Astrocyte of the hippocampus (primary cell): ENCODE data around the gene DDX39A.
"Not testable (repeated sequence)": the region's sequence is repeated elsewhere in the genome, so short reads cannot be mapped to it uniquely, and the experiment has no call there.

Source experiments
- DNase-seq: peaks from one replicate; pipeline ENCODE4 v3.0.0; 2011; ENCODE audit warnings: low read depth, low spot score

The DDX39A gene

DNA sequence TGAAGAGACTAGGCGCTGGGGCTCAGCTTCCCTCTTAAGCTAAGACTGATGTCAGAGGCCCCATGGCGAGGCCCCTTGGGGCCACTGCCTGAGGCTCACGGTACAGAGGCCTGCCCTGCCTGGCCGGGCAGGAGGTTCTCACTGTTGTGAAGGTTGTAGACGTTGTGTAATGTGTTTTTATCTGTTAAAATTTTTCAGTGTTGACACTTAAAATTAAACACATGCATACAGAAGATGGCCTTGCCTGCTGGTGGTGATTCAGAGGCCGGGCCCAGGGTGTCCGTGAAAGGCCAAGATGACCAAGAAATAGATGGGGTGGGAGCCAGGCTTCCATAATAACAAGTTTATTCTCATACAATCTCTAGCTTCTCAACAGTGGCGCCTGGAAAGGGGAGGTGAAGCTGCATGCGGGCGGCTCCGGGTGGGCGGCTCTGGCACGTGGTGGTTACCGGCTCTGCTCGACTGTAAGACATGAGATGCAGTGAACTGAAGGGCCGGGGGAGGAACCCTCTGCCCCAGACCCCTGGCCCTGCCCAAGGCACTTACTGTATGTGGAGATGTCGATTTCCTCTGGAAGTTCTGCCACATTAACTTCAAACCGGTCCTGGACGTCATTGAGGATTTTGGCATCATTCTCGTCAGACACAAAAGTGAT lies 10.5 kb downstream of the DDX39A start:
- DNase-seq = no peak

DNA sequence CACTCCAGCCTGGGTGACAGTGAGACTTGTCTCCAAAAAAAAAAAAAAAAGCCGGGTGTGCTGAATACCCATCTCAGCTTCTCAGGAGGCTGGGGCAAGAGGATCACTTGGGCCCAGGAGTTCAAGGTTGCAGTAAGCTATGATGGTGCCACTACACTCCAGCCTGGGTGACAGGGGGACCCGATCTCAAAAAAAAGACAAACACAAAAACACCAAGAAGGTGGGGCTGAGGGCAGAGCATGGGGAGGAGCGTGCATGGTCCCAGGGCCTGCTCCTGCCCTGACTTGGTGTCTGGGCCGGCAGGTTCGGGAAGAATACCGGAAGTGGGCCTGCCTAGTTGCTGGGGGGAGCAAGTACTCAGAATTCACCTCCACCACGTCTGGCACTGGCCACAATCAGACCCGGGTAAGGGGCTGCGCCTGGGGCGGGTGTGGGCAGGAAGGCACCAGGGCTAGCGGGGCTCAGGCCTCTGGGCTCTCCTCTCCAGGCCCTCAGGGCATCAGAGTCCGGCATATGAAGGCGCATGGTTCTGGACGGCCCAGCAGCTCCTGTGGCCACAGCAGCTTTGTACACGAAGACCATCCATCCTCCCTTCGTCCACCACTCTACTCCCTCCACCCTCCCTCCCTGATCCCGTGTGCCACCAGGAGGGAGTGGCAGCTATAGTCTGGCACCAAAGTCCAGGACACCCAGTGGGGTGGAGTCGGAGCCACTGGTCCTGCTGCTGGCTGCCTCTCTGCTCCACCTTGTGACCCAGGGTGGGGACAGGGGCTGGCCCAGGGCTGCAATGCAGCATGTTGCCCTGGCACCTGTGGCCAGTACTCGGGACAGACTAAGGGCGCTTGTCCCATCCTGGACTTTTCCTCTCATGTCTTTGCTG lies 11.3 kb downstream of the DDX39A start:
- no peak for DNase-seq

DNA sequence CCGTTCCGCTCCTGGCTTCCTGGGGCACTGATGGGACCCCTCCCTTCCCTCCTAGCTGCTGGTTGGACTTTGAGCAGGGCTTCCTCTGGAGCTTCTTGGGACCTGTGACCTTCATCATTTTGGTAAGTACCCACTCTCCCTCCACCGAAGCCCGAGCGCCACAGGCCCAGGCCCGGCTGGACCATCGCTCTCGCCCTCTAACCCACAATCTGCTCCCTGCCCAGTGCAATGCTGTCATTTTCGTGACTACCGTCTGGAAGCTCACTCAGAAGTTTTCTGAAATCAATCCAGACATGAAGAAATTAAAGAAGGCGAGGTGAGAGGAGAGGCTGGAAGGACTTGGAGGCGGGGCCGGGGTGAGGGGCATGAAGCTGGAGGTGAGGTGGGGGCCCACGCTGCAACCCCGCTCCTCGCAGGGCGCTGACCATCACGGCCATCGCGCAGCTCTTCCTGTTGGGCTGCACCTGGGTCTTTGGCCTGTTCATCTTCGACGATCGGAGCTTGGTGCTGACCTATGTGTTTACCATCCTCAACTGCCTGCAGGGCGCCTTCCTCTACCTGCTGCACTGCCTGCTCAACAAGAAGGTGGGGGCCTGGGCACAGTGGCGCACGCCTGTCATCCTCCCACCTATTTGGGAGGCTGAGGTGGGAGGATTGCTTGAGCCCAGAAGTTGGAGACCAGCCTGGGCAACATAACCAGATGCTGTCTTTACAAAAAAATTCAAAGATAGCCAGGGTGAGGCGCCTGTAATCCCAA lies 12.3 kb downstream of the DDX39A start:
- no peak for DNase-seq

DNA sequence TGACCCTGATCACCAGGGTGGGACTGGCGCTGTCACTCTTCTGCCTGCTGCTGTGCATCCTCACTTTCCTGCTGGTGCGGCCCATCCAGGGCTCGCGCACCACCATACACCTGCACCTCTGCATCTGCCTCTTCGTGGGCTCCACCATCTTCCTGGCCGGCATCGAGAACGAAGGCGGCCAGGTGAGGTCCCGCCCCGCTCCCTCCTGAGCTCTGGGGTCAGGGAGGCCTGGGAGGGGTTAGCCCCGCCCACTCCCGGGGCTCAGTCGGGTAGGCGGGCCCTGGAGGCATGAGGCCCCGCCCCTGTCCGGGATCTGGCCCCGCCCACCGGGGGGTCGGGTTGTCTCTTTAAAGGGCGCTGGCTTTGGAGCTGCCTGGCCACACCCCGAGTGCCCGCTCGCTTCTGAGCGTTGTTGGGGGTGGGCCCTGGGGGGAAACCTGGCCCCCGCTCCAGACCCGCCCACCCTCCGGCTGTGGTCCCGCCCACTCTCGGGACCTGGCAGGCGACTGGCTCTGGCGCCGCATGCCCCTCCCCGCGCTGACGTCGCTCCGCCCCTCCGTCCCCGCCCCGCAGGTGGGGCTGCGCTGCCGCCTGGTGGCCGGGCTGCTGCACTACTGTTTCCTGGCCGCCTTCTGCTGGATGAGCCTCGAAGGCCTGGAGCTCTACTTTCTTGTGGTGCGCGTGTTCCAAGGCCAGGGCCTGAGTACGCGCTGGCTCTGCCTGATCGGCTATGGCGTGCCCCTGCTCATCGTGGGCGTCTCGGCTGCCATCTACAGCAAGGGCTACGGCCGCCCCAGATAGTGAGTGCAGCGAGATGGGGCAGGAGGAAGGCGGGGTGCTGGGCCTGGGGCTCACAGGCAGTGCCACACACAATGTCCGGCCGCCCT lies 13.1 kb downstream of the DDX39A start:
- DNase-seq = peak; percentile 96

DNA sequence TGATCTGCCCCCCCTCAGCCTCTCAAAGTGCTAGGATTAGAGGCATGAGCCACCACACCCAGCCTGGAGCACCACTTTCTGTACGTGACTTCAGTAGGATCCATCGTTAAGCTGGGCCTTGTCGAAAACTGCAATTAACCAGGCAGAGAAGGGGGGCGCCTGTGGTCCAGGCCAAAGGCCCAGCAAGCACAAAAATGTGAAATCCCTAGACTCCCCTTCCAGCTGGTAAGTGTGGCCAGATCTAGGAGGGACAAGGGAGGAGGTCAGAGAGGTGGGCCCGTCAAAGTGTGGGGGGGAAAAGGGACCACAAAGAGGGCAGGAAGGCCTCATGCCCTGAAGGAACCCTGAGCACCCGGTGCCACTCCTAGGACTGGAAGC lies 13.8 kb downstream of the DDX39A start:
- DNase-seq = no peak

DNA sequence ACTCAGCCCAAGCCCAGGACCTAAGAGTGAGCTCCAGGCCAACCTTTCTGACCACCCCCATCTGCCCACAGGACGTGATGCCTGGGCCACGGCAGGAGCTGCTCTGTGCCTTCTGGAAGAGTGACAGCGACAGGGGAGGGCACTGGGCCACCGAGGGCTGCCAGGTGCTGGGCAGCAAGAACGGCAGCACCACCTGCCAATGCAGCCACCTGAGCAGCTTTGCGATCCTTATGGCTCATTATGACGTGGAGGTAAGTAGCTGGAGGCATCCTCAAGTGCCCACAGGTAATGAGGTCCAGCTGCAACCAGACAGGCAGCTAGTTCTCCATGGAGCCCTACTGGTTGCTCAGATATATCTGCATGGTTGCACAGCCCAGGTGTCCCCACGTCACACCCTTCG lies 14.8 kb downstream of the DDX39A start:
- DNase-seq = no peak

DNA sequence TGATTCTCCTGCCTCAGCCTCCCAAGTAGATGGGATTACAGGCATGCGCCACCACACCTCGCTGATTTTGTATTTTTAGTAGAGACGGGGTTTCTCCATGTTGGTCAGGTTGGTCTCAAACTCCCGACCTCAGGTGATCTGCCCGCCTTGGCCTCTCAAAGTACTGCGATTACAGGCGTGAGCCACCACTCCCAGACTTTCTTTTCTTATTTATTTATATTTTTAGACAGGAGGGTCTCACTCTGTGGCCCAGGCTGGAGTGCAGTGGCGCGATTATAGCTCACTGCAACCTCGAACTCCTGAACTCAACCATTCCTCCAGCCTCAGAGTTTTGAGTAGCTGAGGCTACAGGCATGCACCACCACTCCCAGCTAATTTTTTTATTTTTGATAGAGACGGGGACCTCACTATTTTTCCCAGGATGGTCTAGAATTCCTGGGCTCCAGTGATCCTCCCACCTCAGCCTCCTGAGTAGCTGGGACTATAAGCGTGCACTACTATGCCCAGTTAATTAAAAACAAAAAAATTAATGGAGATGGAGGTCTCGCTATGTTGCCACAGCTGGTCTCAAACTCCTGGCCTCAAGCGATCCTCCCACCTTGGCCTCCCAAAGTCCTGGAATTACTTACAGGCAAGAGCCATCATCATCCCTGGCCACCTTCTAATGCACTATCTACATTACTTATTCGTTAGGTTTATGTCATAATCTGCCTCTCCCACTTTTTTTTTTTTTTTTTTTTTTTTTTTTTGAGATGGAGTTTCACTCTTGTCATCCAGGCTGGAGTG lies 15.8 kb downstream of the DDX39A start:
- DNase-seq = not testable (repeated sequence)

DNA sequence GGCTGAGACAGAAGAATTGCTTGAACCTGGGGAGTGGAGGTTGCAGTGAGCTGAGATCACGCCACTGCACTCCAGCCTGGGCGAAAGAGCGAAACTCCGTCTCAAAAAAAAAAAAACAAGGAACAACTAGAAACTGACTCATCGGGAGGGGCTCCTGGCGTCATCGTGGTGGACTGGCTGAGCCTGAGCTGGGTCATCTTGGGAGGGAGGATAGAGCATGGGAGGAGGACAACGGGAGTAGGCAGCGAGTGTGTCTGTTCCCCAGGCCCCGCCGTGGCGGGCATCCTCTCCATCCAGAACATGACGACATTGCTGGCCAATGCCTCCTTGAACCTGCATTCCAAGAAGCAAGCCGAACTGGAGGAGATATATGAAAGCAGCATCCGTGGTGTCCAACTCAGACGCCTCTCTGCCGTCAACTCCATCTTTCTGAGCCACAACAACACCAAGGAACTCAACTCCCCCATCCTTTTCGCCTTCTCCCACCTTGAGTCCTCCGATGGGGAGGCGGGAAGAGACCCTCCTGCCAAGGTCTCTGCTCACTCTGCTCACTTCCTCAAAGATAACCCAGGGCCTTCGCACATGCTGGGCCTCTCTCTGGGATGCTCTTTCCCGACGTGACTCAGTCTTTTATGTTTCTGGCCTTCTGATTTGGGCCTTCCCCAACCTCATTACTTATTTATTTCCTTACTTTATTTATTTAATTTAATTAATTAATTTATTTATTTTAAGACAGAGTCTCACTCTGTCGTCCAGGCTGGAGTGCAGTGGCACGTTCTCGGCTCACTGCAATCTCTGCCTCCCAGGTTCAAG lies 16.6 kb downstream of the DDX39A start:
- peak; percentile 59 for DNase-seq

DNA sequence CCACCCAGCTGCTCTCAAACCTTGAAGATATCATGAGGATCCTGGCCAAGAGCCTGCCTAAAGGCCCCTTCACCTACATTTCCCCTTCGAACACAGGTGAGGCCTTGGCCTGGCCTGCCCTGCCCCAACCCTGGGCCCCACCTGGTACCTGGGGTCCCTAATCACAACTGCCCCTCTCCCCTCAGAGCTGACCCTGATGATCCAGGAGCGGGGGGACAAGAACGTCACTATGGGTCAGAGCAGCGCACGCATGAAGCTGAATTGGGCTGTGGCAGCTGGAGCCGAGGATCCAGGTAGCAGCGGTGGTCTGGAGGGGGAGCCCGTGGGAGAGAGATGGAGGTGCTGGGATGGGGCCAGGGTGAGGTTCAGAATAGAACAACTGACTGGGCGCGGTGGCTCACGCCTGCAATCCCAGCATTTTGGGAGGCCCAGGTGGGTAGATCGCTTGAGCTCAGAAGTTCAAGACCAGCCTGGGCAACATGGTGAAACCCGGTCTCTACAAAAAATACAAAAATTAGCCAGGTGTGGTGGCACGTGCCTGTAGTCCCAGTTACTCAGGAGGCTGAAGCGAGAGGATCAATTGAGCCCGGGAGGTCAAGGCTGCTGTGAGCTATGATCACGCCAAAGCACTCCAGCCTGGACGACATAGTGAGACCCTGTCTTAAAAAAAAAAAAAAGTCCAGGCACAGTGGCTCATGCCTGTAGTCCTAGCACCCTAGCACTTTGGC lies 17.5 kb downstream of the DDX39A start:
- no peak for DNase-seq

DNA sequence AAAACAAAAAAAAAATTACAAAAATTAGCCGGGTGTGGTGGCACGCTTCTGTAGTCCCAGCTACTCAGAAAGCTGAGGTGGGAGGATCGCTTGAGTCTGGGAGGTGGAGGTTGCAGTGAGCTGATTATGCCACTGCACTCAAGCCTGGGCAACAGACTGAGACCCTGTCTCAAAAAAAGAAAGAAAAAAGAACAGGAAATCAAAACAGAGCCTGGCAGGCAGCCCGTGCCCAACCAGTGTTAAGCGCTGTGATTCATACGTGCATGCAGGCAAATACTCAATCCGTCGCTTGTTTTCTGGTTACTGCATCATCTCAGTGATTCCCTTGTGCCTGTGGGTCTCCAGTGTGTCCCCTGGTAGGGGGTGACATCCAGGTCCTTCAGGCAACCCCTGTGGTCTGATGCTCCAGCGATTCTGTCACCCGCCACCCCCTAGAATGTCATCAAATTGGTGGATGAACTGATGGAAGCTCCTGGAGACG lies 18.1 kb downstream of the DDX39A start:
- DNase-seq = peak; percentile 85

DNA sequence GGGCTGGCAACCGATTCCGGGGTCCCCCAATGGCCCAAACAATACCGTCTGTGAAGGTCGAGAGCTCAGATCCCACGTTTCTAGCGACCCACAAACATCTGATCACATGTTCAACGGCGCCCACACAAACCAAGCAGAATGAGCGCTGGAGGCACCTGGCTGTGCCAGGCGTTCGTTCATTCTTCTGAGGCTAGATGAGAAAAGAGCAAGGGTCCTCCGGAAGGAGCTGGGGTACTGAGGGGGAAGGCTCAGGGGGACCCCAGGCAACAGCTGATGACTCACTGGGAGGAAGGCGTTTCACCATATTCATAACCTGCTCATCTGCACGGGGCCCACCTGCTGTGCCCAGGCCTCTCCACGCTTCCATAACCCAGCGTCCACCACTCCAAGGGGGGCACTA lies 22.0 kb downstream of the DDX39A start:
- not testable (repeated sequence) for DNase-seq

DNA sequence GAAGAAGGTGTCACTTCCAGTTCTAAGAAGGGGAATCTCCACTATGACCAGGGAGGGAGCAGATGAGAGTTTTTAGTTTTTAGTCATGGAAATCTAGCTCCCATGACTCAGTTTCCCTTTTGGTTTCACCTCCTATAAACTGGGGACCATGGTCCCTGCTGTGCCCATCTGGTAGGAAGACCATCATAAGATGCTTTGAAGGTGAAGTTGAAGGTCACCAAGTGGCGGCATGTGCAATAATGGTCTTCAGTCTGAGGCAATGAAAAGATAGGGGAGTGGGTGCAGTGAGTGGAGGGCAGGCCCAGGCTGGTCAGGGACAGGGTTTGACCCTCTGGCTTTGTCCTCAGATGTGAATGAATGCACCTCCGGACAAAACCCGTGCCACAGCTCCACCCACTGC lies 22.4 kb downstream of the DDX39A start:
- not testable (repeated sequence) for DNase-seq

DNA sequence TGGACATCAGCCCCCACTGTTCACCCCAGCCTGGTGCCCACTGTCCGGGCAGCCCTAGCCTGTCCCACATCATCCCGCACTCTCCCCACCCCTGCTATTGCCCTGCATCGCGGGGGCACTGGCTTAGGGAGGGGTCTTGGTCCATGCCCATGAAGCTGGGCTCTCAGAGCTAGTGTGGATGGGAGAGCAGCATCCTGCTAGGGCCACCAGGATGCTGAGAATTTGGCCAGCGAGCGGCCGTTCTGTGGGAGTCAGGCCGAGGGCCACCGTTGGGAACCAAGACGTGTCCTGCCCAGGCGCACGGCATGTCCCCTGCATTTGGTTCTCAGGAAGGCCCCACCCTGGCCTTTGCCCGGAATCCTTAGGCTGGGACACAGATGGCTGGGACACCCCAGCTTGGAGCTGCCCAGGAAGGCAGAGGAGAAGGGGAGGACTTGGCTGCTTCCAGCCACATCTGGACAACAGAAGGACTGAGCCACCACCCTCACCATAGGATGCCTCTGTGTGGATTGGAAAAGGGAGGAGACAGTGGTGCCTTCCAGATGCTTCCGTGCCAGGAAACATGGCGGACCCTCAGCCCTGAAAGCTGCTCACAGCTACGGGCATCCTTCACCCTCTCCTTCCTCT lies 23.3 kb downstream of the DDX39A start:
- DNase-seq = no peak

DNA sequence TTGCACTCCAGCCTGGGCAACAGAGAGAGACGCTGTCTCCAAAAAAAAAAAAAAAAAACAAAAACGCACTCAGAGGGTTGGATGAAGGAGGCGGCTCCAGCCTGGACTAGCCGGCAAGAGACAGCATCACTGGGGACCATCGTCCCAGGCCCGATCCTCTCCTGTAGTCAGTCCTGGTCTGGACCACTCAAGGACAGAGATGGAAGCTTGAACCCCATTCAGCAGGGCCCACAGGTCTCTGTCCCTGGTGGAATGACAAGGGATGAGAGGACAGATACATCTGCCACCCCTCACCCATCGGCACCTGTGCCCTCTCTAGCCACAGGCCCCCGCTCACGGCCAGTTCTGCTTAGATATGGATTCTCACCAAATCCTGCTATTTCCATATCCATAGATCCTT lies 23.9 kb downstream of the DDX39A start:
- no peak for DNase-seq

DNA sequence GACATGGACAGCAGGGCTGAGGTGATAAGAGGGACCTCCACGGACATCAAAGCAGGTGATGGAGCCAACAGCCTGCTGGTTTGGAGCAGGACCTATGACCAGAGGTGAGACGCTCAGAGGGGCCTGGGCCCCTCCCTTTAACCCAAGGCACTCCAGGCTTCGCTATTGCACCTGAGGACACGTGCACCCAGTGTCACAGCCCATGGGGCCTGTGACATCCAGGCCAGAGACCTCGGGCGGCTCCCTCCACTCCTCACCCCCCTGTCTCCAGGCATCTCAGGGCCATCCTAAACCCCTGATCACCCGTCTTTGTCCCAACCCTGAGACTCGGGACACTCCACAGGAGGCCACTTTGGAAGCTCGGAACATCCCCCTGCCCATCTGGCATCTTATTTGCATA lies 25.0 kb downstream of the DDX39A start:
- no peak for DNase-seq

DNA sequence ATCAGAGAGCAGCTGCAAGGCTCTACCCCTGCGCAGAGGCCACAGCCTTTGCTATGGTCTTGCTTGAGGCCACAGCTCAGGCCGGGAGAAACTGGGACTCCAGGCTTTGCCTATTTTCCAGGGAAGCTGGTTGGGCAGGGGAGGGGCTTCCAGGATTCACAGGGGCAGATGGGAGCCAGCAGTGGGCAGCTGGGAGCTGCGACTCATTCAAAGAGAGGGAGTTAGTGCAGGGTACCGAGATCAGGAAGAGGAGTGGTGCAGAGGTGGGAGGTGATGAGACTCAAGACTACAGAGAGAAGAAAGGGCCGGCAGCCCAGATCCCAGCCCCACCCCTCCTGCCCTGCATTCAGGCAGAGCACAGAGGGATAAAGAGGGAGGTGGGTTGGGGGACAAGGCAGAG lies 25.8 kb downstream of the DDX39A start:
- no peak for DNase-seq

DNA sequence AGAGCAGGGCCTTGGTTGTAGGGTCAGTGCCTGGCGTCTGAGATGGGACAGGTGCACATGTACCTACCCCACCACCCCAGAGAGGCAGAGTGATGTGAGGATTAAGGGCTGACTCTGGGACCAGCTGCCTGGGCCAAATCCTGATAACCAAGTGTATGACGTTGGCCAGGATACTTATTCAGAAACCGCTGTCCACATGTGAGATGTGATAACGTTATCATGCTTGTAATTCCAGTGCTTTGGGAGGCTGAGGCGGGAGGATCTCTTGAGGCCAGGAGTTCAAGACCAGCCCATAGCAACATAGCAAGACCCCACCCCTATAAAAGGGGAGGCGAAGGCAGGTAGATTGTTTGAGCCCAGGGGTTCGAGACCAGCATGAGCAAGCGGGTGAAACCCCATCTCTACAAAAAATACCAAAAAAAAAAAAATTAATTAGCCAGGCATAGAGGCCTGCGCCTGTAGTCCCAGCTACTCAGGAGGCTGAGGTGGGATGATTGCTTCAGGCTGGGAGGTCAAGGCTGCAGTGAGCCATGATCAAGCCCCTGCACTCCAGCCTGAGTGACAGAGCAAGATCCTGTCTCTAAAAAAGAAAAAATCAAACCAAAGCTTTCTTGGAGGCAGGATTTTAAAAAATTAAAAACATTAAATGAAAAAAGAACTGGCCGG lies 27.9 kb downstream of the DDX39A start:
- DNase-seq = no peak

DNA sequence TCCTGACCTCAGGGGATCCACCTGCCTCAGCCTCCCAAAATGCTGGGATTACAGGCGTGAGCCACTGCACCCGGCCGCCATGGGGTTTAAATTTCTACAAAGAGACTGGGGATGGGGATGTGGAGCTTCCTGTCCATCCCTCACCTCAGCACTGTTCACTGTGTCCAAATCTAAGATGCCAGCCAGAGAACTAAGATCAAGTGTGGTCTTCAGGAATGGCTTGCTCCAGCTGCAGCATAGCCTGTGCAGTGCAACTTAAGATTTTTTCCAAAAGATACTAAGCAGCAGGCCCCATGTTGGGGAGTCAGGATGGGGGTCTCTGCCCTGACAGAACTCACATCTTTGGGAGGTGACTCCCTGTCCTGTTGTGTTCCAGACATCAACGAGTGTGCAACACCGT lies 28.6 kb downstream of the DDX39A start:
- DNase-seq = no peak
